Choroid plexus epithelial cell (primary cell): ENCODE data around the gene HEATR5A.
"Not testable (repeated sequence)": the region's sequence is repeated elsewhere in the genome, so short reads cannot be mapped to it uniquely, and the experiment has no call there.

Experiments used
- DNase-seq: peaks from one replicate; pipeline ENCODE4 v3.0.0-alpha.2; 2010; ENCODE audit warnings: low read depth
- H3K4me3 ChIP-seq: 2 replicates; pipeline ENCODE4 v1.5.1; 2011; ENCODE audit warnings: low read depth, mild to moderate bottlenecking, control low read depth, low read length, moderate library complexity
- CTCF ChIP-seq: conservative IDR thresholded peaks from 2 replicates; pipeline ENCODE4 v1.5.1; 2011; ENCODE audit warnings: low read depth, mild to moderate bottlenecking, control low read depth, inconsistent platforms, low read length, moderate library complexity

The HEATR5A gene

DNA sequence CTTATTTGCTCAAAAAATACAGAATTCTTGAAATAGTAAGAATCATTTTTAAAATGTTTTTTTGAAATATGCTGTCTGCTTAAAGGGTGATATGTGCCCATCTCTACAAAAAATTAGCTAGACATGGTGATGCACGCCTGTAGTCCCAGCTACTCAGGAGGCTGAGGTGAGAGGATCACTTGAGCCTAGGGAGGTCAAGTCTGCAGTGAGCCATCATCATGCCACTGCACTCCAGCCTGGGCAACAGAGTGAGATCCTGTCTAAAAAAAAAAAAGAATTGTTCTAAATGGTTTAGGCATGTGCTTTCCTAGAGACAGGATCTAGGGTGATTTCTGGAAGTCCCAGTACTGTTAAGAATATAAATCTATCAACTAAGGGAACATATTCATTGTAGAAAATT lies 137.2 kb downstream of the HEATR5A start:
- DNase-seq = no peak
- no peak for TF ChIP-seq CTCF
- H3K4me3 ChIP-seq = no peak overlapping the region

DNA sequence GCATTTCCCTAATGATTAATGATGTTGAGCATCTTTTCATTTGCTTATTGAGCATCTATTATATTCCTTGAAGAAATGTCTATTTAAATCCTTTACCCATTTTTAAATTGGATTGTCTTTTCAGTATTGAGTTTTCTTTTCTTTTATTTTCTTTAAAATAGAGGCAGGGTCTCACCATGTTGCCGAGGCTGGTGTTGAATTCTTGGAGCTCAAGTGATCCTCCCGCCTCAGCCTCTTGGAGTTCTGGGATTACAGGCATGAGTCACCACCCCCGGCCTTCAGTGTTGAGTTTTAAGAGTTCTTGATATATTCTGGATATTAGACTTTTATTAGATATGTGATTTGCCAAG lies 139.5 kb downstream of the HEATR5A start:
- no peak for DNase-seq
- TF ChIP-seq CTCF = no peak
- no peak overlapping the region for H3K4me3 ChIP-seq

DNA sequence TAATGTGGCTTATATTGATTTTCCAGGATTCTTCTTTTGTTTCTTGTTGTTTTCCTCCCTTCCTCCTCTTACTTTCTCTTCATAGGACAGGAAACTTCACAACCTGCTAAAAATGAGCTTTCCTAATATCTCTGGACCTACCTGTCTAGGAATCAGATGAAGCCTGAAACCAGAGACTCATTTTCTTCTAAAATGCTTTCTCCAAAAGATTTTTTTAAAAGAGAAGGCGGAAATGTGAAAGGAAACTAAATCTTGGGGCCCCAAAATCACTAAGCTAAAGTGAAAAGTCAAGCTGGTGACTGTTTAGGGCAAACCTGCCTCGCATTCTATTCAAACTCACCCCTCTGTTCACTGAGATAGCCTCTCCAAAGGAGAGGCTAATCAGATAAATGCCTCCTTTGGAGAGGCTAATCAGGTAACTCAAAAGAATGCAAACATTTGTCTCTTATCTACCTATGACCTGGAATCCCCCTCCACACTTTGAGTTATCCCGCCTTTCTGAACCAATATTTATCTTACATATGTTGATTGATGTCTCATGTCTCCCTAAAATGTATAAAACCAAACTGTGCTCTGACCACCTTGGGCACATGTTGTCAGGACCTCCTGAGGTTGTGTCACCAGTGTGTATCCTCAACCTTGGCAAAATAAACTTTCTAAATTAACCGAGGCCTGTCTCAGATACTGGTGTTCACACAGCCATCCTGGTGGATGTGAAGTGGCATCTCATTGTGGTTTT lies 140.0 kb downstream of the HEATR5A start:
- no peak for DNase-seq
- TF ChIP-seq CTCF = no peak
- no peak overlapping the region for H3K4me3 ChIP-seq

GRCh38 chr14:31278883-31279282 lies 141.5 kb downstream of the HEATR5A start:
- no peak for TF ChIP-seq CTCF
- DNase-seq = no peak
- no peak overlapping the region for H3K4me3 ChIP-seq

- TF ChIP-seq CTCF = no peak
- no peak for DNase-seq
- H3K4me3 ChIP-seq = no peak overlapping the region
Observed at GRCh38 chr14:31277085-31277484, 143.3 kb downstream of the HEATR5A start.

GRCh38 chr14:31276417-31276816 lies 143.9 kb downstream of the HEATR5A start:
- H3K4me3 ChIP-seq, DNase-seq: not testable (repeated sequence)

- no peak for DNase-seq
- TF ChIP-seq CTCF = no peak
- no peak overlapping the region for H3K4me3 ChIP-seq
Observed at GRCh38 chr14:31275731-31276130, 144.6 kb downstream of the HEATR5A start.
